HepG2 (cell line): ENCODE results near the gene GPX7. TPM values are rescaled to one million over a fixed set of nuclear protein-coding genes. Genes with fewer than 3 reads are reported as not detected.

Experiments
- BRCA1 ChIP-seq: sonication (generic); formaldehyde crosslinking; IDR thresholded peaks from 2 replicates; pipeline ENCODE4 v1.4.0; 2020; ENCODE audit warnings: missing genetic modification reagents
- DNMT3B ChIP-seq: conservative IDR thresholded peaks from 2 replicates; pipeline ENCODE4 v1.6.1; 2016; ENCODE audit warnings: missing biosample characterization, control low read depth
- EED ChIP-seq: sonication (generic); formaldehyde crosslinking; IDR thresholded peaks from 2 replicates; pipeline ENCODE4 v1.5.0; 2020; ENCODE audit warnings: mild to moderate bottlenecking, missing genetic modification reagents
- HOXA3 ChIP-seq: sonication (generic); formaldehyde crosslinking; IDR thresholded peaks from 2 replicates; pipeline ENCODE4 v1.5.0; 2020; ENCODE audit warnings: missing genetic modification reagents
- KMT2A ChIP-seq: sonication (generic); formaldehyde crosslinking; IDR thresholded peaks from 2 replicates; pipeline ENCODE4 v1.4.0; 2020; ENCODE audit warnings: missing genetic modification reagents
- MATR3 ChIP-seq: sonication (generic); formaldehyde crosslinking; IDR thresholded peaks from 2 replicates; pipeline ENCODE4 v1.4.0; 2020; ENCODE audit warnings: missing genetic modification reagents
- ZNF10 ChIP-seq: sonication (generic); formaldehyde crosslinking; IDR thresholded peaks from 2 replicates; pipeline ENCODE4 v1.4.0; 2020; ENCODE audit warnings: mild to moderate bottlenecking, low read depth, missing genetic modification reagents, borderline replicate concordance
- ZNF160 ChIP-seq: sonication (generic); formaldehyde crosslinking; IDR thresholded peaks from 2 replicates; pipeline ENCODE4 v1.8.0; 2022; ENCODE audit warnings: mild to moderate bottlenecking, inconsistent platforms, missing genetic modification reagents
- ZNF292 ChIP-seq: sonication (generic); formaldehyde crosslinking; IDR thresholded peaks from 2 replicates; pipeline ENCODE4 v1.8.1; 2022; ENCODE audit warnings: mild to moderate bottlenecking, low read depth, missing genetic modification reagents, borderline replicate concordance
- ZNF496 ChIP-seq: sonication (generic); formaldehyde crosslinking; IDR thresholded peaks from 2 replicates; pipeline ENCODE4 v1.8.1; 2023; ENCODE audit warnings: mild to moderate bottlenecking, moderate library complexity, missing genetic modification reagents; ENCODE audit not compliant: insufficient replicate concordance
- ZNF605 ChIP-seq: sonication (generic); formaldehyde crosslinking; IDR thresholded peaks from 2 replicates; pipeline ENCODE4 v1.8.0; 2022; ENCODE audit warnings: mild to moderate bottlenecking, missing genetic modification reagents
- ZNF614 ChIP-seq: IDR thresholded peaks from 2 replicates; pipeline ENCODE4 v1.6.1; 2018; ENCODE audit warnings: missing biosample characterization, missing genetic modification reagents, inconsistent platforms, borderline replicate concordance
- ZNF878 ChIP-seq: sonication (generic); formaldehyde crosslinking; IDR thresholded peaks from 2 replicates; pipeline ENCODE4 v1.8.1; 2023; ENCODE audit warnings: mild to moderate bottlenecking, missing genetic modification reagents, moderate library complexity
- polyA plus RNA-seq, 8 experiments: library from polyadenylated mRNA; depleted of rRNA in 3 of 8; stranded (reverse) in 7 of 8; unstranded in 1 of 8; fragments of >200 nt; fragmentation: Illumina TruSeq in 4 of 8; extraction: Trizol in 4 of 8; gene quantifications; 2 replicates each; pipeline versions ENCODE4 v1.2.1 to v1.2.3, GENCODE V29; 2011 to 2016; ENCODE audit warnings: low read depth in 4 of 8, missing spikeins in 1 of 8, mixed read lengths in 1 of 8; ENCODE audit not compliant: insufficient read depth in 1 of 8
- total RNA-seq, 5 experiments: library from RNA; depleted of rRNA; stranded (reverse); fragments of >200 nt; fragmentation: Illumina TruSeq; extraction: Trizol; gene quantifications; 2 replicates each; pipeline ENCODE4 v1.2.3, GENCODE V29; 2016; ENCODE audit warnings: low read depth in 1 of 5
- TF ChIP-seq, protein P1 (sequence below): IDR thresholded peaks from 2 replicates; pipeline ENCODE4 v1.6.1; 2016; ENCODE audit warnings: low read depth, control low read depth
- TF ChIP-seq, protein P2 (sequence below): sonication (generic); formaldehyde crosslinking; IDR thresholded peaks from 2 replicates; pipeline ENCODE4 v1.5.1; 2020; ENCODE audit warnings: missing genetic modification reagents, mild to moderate bottlenecking, borderline replicate concordance
- TF ChIP-seq, protein P3 (sequence below): IDR thresholded peaks from 2 replicates; pipeline ENCODE4 v1.6.1; 2016
- TF ChIP-seq, protein P4 (sequence below): IDR thresholded peaks from 2 replicates; pipeline ENCODE4 v1.6.1; 2016; ENCODE audit warnings: control low read depth
- TF ChIP-seq, protein P5 (sequence below): sonication (generic); formaldehyde crosslinking; IDR thresholded peaks from 2 replicates; pipeline ENCODE4 v1.4.0; 2020; ENCODE audit warnings: missing genetic modification reagents, mild to moderate bottlenecking, borderline replicate concordance
- TF ChIP-seq, protein P6 (sequence below): sonication (generic); formaldehyde crosslinking; IDR thresholded peaks from 2 replicates; pipeline ENCODE4 v1.5.0; 2020; ENCODE audit warnings: missing genetic modification reagents

The GPX7 gene
- total and polyA plus RNA-seq, 2 of the 13 experiments (the other 11 are each of a cell fraction or from before 2014, with no cell fraction given) = 14.1 to 16.2 TPM

DNA sequence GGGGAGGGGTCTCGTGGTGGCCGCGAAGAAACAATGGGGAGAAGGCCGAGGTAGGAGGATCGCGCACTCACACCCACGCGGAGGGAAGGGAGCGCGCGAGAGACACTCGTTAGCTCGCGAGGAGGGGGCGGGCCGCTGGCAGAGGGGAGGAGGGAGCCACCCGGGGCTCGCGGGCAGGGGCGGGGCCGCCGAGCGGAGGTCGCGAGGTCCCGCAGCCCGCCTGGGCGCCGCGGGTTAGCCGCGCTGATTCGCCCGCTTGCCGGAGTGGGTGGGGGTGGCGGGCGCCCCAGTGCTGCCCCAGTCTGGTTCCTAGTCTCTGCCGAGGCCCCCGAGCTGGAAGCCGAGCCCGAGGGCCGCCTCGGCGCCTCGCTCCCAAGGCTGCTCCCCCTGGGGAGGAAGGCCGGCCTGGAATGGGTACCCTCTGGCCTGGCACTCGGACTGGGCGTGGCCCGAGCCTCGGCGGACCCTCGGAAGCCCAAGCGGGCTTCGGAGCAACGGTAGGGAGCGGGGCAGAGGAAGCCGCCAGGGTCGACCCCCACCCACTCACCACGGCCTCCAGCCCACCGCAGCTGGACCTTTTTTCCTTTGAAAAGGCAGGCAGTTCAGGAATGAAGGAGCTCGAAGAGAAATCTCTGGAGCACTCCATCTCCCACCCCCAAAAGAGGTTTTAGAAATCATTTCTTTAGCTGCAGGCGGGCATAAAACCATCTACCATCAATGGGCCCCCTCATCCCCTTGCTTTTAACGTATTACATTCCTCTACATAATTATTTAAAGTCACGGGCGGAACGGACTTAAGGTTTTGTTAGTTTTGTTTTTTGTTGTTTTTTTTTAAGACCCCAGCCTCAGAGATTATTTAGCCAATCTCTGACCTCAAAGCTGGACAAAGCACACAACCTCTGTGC is 48.6 kb upstream of the GPX7 start (continued):
- TF ChIP-seq, protein P1, sequence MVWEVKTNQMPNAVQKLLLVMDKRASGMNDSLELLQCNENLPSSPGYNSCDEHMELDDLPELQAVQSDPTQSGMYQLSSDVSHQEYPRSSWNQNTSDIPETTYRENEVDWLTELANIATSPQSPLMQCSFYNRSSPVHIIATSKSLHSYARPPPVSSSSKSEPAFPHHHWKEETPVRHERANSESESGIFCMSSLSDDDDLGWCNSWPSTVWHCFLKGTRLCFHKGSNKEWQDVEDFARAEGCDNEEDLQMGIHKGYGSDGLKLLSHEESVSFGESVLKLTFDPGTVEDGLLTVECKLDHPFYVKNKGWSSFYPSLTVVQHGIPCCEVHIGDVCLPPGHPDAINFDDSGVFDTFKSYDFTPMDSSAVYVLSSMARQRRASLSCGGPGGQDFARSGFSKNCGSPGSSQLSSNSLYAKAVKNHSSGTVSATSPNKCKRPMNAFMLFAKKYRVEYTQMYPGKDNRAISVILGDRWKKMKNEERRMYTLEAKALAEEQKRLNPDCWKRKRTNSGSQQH (CRISPR knock-in tag) = no peak
- TF ChIP-seq, protein P2, sequence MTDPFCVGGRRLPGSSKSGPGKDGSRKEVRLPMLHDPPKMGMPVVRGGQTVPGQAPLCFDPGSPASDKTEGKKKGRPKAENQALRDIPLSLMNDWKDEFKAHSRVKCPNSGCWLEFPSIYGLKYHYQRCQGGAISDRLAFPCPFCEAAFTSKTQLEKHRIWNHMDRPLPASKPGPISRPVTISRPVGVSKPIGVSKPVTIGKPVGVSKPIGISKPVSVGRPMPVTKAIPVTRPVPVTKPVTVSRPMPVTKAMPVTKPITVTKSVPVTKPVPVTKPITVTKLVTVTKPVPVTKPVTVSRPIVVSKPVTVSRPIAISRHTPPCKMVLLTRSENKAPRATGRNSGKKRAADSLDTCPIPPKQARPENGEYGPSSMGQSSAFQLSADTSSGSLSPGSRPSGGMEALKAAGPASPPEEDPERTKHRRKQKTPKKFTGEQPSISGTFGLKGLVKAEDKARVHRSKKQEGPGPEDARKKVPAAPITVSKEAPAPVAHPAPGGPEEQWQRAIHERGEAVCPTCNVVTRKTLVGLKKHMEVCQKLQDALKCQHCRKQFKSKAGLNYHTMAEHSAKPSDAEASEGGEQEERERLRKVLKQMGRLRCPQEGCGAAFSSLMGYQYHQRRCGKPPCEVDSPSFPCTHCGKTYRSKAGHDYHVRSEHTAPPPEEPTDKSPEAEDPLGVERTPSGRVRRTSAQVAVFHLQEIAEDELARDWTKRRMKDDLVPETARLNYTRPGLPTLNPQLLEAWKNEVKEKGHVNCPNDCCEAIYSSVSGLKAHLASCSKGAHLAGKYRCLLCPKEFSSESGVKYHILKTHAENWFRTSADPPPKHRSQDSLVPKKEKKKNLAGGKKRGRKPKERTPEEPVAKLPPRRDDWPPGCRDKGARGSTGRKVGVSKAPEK (CRISPR knock-in tag) = no peak; the same call in 1 of the 2 replicates
- TF ChIP-seq ZNF614 (CRISPR knock-in tag) (peak; percentile 53; the same call in 1 of the 2 replicates), ZNF878 (no peak), ZNF496 (CRISPR knock-in tag) (no peak), ZNF10 (CRISPR knock-in tag) (no peak), MATR3 (CRISPR knock-in tag) (no peak), ZNF160 (CRISPR knock-in tag) (no peak), ZNF605 (CRISPR knock-in tag) (peak; percentile 83), DNMT3B (CRISPR knock-in tag) (peak; percentile 46; the same call in 1 of the 2 replicates), EED (CRISPR knock-in tag) (no peak), ZNF292 (CRISPR knock-in tag) (0 out of 2 replicates have a peak, but pooled peaks have one; percentile 41), KMT2A (CRISPR knock-in tag) (peak; percentile 88), HOXA3 (CRISPR knock-in tag) (peak; percentile 75), BRCA1 (no peak)
- TF ChIP-seq, protein P3, sequence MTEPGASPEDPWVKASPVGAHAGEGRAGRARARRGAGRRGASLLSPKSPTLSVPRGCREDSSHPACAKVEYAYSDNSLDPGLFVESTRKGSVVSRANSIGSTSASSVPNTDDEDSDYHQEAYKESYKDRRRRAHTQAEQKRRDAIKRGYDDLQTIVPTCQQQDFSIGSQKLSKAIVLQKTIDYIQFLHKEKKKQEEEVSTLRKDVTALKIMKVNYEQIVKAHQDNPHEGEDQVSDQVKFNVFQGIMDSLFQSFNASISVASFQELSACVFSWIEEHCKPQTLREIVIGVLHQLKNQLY (CRISPR knock-in tag) = no peak
- TF ChIP-seq, protein P4, sequence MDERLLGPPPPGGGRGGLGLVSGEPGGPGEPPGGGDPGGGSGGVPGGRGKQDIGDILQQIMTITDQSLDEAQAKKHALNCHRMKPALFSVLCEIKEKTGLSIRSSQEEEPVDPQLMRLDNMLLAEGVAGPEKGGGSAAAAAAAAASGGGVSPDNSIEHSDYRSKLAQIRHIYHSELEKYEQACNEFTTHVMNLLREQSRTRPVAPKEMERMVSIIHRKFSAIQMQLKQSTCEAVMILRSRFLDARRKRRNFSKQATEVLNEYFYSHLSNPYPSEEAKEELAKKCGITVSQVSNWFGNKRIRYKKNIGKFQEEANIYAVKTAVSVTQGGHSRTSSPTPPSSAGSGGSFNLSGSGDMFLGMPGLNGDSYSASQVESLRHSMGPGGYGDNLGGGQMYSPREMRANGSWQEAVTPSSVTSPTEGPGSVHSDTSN (CRISPR knock-in tag) = no peak
- TF ChIP-seq, protein P5, sequence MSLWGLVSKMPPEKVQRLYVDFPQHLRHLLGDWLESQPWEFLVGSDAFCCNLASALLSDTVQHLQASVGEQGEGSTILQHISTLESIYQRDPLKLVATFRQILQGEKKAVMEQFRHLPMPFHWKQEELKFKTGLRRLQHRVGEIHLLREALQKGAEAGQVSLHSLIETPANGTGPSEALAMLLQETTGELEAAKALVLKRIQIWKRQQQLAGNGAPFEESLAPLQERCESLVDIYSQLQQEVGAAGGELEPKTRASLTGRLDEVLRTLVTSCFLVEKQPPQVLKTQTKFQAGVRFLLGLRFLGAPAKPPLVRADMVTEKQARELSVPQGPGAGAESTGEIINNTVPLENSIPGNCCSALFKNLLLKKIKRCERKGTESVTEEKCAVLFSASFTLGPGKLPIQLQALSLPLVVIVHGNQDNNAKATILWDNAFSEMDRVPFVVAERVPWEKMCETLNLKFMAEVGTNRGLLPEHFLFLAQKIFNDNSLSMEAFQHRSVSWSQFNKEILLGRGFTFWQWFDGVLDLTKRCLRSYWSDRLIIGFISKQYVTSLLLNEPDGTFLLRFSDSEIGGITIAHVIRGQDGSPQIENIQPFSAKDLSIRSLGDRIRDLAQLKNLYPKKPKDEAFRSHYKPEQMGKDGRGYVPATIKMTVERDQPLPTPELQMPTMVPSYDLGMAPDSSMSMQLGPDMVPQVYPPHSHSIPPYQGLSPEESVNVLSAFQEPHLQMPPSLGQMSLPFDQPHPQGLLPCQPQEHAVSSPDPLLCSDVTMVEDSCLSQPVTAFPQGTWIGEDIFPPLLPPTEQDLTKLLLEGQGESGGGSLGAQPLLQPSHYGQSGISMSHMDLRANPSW = no peak
- TF ChIP-seq, protein P6, sequence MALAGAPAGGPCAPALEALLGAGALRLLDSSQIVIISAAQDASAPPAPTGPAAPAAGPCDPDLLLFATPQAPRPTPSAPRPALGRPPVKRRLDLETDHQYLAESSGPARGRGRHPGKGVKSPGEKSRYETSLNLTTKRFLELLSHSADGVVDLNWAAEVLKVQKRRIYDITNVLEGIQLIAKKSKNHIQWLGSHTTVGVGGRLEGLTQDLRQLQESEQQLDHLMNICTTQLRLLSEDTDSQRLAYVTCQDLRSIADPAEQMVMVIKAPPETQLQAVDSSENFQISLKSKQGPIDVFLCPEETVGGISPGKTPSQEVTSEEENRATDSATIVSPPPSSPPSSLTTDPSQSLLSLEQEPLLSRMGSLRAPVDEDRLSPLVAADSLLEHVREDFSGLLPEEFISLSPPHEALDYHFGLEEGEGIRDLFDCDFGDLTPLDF = no peak
